Neuron (in vitro differentiated cells): ENCODE data around the gene GPRIN2.

Experiments used
- H2AFZ ChIP-seq: one replicate; pipeline ENCODE4 v1.6.1; 2013; ENCODE audit warnings: low read depth, mild to moderate bottlenecking, inconsistent platforms, low read length, moderate library complexity
- H3K27me3 ChIP-seq: one replicate; pipeline ENCODE4 v1.6.1; 2013; ENCODE audit warnings: low read length; ENCODE audit not compliant: insufficient read depth
- H3K36me3 ChIP-seq: one replicate; pipeline ENCODE4 v1.6.1; 2013; ENCODE audit warnings: low read length; ENCODE audit not compliant: insufficient read depth
- H3K4me1 ChIP-seq: one replicate; pipeline ENCODE4 v1.6.1; 2013; ENCODE audit warnings: low read length; ENCODE audit not compliant: insufficient read depth
- H3K4me3 ChIP-seq: 2 replicates; pipeline ENCODE4 v1.5.1; 2013; ENCODE audit warnings: mild to moderate bottlenecking, low read length, moderate library complexity
- H3K9me3 ChIP-seq: one replicate; pipeline ENCODE4 v1.6.1; 2013; ENCODE audit warnings: low read length

Gene GPRIN2

DNA sequence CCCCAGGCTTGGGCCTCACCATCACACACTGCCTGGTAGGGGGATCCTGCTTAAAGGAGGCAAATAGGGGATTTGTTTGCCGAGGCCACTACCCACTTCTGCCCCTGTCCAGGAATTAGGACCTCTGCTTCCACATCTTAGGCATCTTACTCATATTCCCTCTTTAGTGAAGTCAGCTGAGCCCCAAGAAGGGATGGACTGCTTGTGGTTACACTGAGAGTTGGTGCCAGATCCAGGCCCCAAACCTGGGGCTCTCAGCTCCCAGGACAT is 1.6 kb upstream of the GPRIN2 start:
- Histone ChIP-seq H3K4me1 (peaks cover 5% of the 10 kb centered on the region), H3K4me3 (no peak overlapping the region), H3K9me3 (no peaks in the 10 kb centered on the region), H3K36me3 (no peaks in the 10 kb centered on the region), H2AFZ (no peak overlapping the region), H3K27me3 (peaks cover 69% of the 10 kb centered on the region)

GRCh38 chr10:46557319-46558121 is 1.1 kb upstream of the GPRIN2 start:
- Histone ChIP-seq H3K36me3 (no peaks in the 10 kb centered on the region), H3K4me3 (no peak overlapping the region), H3K9me3 (no peaks in the 10 kb centered on the region), H2AFZ (no peak overlapping the region), H3K4me1 (peaks cover 5% of the 10 kb centered on the region), H3K27me3 (peaks cover 75% of the 10 kb centered on the region)

DNA sequence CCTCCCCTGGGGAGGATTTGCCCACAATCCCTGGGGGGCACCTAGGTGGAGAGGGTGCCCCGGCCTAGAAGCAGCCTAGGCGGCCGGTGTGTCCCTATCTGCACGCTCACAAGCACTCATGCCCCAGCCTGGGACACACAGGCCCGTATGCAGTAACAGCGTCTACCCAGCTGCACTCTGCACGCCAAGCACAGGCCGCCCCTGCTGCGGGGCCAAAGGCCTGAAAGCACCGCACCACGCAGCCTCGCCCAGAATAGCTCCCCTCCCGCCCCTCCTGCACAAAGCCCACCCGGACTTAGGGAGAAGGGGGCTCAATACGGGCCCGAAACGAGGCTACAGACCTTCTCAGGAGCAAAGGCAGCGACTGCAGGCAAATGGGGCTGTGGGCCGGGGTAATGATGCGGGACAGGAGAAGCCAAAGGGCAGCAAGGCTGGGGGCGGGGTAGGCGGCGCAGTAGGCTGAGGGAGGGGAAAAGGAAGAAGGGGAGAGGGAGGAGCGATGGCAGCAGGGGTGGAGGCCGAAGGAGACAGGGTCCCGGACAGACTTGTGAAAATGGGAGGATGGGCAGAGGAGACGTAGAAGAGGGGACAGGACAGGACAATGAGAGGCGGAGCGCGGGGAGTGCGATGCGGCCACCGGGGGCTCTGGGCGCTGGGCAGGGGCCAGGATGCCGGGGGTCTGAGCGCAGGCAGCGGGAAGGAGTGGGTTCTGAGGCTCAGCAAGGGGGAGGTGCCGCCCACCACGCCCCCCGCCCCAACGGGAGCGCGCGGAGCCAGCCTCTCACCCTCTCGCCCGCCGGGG is 544 bp downstream of the GPRIN2 start:
- Histone ChIP-seq H3K9me3 (no peaks in the 10 kb centered on the region), H3K36me3 (no peaks in the 10 kb centered on the region), H3K4me1 (peaks cover 5% of the 10 kb centered on the region), H3K4me3 (peak overlapping the region; percentile 33), H2AFZ (peak overlapping the region; percentile 61), H3K27me3 (peaks cover 86% of the 10 kb centered on the region)

GRCh38 chr10:46555366-46555712 is 1.1 kb downstream of the GPRIN2 start:
- Histone ChIP-seq H3K4me3 (no peak overlapping the region), H2AFZ (no peak overlapping the region), H3K36me3 (no peaks in the 10 kb centered on the region), H3K4me1 (peaks cover 5% of the 10 kb centered on the region), H3K27me3 (peaks cover 85% of the 10 kb centered on the region), H3K9me3 (no peaks in the 10 kb centered on the region)

GRCh38 chr10:46554166-46554781 is 2.2 kb downstream of the GPRIN2 start:
- Histone ChIP-seq H3K36me3 (no peaks in the 10 kb centered on the region), H3K4me3 (no peak overlapping the region), H3K9me3 (no peaks in the 10 kb centered on the region), H3K4me1 (peaks cover 5% of the 10 kb centered on the region), H2AFZ (no peak overlapping the region), H3K27me3 (peaks cover 81% of the 10 kb centered on the region)

DNA sequence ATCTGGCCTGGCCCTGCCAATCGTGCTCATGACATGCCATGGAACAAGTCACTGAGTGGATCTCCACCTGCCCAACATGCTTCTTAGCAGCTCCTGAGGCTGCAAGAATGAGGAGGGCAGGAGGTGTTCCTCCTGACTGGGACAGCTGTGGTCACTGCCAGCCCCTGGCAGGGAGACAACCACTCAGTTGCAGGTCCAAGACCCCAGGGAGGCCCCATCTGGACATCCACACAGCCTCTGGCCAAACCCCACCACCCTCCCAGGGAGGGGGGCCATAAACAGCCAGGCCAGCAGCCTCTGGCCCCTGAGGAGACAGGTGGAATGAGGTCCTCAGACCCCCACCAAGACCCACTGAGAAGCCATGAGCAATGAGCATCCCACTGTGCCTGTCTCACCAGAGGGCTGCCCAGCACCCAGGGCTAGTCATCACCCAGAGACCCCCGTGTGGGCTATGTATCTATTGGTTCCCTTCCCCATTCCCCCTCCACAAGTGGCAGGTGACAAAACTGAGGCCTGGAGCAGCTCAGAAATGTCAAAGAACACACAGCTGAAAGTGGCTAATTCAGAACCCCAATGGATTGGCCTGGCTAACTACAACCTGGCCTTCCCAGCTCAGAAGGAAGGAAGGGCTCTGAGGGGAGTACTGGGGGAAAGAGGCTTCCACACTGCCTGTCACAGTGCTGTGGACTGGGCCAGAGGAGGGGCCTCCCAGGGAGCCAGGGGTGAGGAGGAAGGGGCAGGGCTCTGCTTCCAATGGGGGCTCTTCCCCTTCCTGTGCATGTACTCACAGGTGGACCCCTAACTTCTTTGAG is 3.0 kb downstream of the GPRIN2 start:
- Histone ChIP-seq H3K9me3 (no peaks in the 10 kb centered on the region), H3K4me3 (no peak overlapping the region), H3K27me3 (peaks cover 74% of the 10 kb centered on the region), H2AFZ (no peak overlapping the region), H3K36me3 (no peaks in the 10 kb centered on the region), H3K4me1 (peaks cover 5% of the 10 kb centered on the region)

DNA sequence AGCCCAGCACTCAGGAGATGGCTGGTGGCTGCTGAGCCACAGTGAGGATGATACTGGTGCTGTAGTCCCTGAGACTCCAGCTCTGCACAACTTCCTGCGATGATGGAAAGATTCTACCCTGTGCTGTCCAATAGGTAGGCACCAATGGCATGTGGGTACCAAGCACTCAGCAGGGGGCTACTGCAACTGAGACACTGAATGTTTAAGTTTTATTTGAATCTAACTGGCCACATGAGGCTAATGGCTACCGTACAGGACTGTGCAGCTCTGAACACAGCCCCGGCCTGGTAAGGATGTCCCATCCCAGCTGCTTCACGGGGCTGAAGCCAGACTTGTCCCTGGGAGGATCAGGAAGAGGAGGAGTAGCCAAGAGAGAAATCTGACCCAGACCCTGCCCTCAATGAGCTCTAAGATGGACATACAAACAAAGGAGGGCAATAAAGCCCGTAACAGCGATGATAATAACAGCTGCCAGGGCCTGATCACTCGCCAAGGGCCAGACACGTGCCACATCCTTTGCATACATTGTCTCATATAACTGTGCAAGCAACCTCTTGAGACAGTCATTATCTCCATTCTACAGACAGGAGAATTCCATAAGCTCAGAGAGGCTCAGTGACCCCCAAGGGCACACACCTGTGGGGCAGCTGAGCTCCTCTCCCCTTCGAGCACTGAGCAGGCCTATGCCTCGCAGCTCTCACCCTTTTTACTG is 3.8 kb downstream of the GPRIN2 start:
- no peaks in the 10 kb centered on the region for H3K36me3 ChIP-seq
- H3K27me3 ChIP-seq = peaks cover 66% of the 10 kb centered on the region
- no peak overlapping the region for H3K4me3 ChIP-seq

GRCh38 chr10:46551701-46552525 is 4.5 kb downstream of the GPRIN2 start:
- no peak overlapping the region for H2AFZ ChIP-seq

More for the DNA sequence above, 3.8 kb downstream of the GPRIN2 start:
- Histone ChIP-seq H2AFZ (no peak overlapping the region), H3K9me3 (no peaks in the 10 kb centered on the region), H3K4me1 (peaks cover 5% of the 10 kb centered on the region)

DNA sequence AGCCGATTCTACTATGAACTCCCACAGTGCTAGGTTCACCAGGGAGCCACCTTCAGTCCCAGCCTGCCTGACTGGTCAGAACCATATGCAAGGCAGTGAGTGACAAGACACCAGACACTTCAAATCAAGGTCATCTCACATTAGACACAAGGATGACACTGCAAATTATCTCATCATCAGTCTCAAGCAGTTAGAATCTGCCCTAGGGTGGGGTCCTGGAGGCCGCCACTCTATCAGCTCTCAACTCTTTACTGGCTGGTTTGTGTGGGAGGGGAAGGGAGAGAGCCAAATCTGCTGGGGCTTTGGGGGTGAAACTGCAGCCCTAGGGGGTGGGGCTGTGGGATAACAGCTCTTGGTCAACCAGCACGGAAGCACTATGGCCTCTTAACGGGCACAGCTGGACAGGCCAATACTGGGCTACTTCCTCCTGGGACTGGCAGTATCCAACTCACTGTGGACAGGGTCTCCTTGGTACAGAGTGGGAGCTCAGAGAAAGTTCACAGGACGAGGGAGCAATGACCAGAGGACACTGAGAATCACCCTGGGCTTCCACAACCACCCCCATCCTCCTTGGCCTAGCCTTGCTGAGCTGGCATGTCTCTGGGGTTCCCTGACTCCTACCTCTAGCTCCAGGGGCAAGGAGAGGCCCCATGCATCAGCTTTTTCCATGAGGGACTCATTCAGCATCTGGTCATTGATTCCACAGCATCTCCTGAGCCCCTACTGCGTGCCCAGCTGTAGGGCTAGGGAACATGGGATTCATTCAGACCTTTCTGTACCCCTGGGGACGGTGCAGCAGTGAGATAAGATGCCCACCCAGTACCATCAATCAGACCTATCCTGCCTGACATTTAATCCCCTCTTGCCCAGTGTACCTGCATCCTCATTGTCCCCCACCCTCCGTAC is 5.4 kb downstream of the GPRIN2 start:
- Histone ChIP-seq H2AFZ (no peak overlapping the region), H3K36me3 (no peaks in the 10 kb centered on the region), H3K4me1 (peaks cover 3% of the 10 kb centered on the region), H3K4me3 (no peak overlapping the region), H3K9me3 (no peaks in the 10 kb centered on the region), H3K27me3 (peaks cover 53% of the 10 kb centered on the region)

More at GRCh38 chr10:46551701-46552525, 4.5 kb downstream of the GPRIN2 start:
- peaks cover 58% of the 10 kb centered on the region for H3K27me3 ChIP-seq
- no peaks in the 10 kb centered on the region for H3K9me3 ChIP-seq
- no peak overlapping the region for H3K4me3 ChIP-seq
- no peaks in the 10 kb centered on the region for H3K36me3 ChIP-seq
- peaks cover 5% of the 10 kb centered on the region for H3K4me1 ChIP-seq

- peaks cover 48% of the 10 kb centered on the region for H3K27me3 ChIP-seq
- H3K4me3 ChIP-seq = no peak overlapping the region
- H3K9me3 ChIP-seq = no peaks in the 10 kb centered on the region
- no peaks in the 10 kb centered on the region for H3K36me3 ChIP-seq
- no peak overlapping the region for H2AFZ ChIP-seq
- H3K4me1 ChIP-seq = no peaks in the 10 kb centered on the region
These were observed 6.2 kb downstream of the GPRIN2 start for GRCh38 chr10:46550076-46550790.
